Measurements from ENCODE around the gene PUSL1. TPM values are rescaled to one million over a fixed set of nuclear protein-coding genes. Genes with fewer than 3 reads are reported as not detected.

The PUSL1 gene
- total RNA-seq, 1 donor = 29.3 TPM

- H4K20me1 ChIP-seq (ENCODE audit: insufficient read depth, low read length) = peaks cover 25% of the 10 kb centered on the region
- no peak overlapping the region for H3K4me3 ChIP-seq (ENCODE audit: insufficient read depth, low read length)
- no peak overlapping the region for H3K4me2 ChIP-seq (ENCODE audit: insufficient read depth, low read length)
- no peak overlapping the region for H2AFZ ChIP-seq (ENCODE audit: low read length)
- H3K79me2 ChIP-seq (ENCODE audit: insufficient read depth, low read length) = no peaks in the 10 kb centered on the region
- no peak for TF ChIP-seq CTCF (IDR thresholded peaks at IDR 0.05; ENCODE audit: extremely low read depth, low read depth, low read length)
- H3K27me3 ChIP-seq (ENCODE audit: insufficient read depth, low read length) = no peaks in the 10 kb centered on the region
- no peak overlapping the region for H3K27ac ChIP-seq (ENCODE audit: low read depth, low read length)
- H3K9me3 ChIP-seq (ENCODE audit: low read depth, low read length) = no peaks in the 10 kb centered on the region
- peaks cover under 1% of the 10 kb centered on the region for H3K4me1 ChIP-seq (ENCODE audit: insufficient read depth, low read length)
- peaks cover 3% of the 10 kb centered on the region for H3K36me3 ChIP-seq (ENCODE audit: insufficient read depth, low read length)
- no peak for DNase-seq (ENCODE audit: insufficient read length, low spot score, missing footprints)
Observed at GRCh38 chr1:1296070-1297061, 12.0 kb upstream of the PUSL1 start.

- Histone ChIP-seq H3K27ac (ENCODE audit: low read depth, low read length) (no peak overlapping the region), H3K79me2 (ENCODE audit: insufficient read depth, low read length) (peaks cover 2% of the 10 kb centered on the region), H3K36me3 (ENCODE audit: insufficient read depth, low read length) (peaks cover 3% of the 10 kb centered on the region), H3K4me3 (ENCODE audit: insufficient read depth, low read length) (no peak overlapping the region), H3K27me3 (ENCODE audit: insufficient read depth, low read length) (no peaks in the 10 kb centered on the region), H3K9me3 (ENCODE audit: low read depth, low read length) (no peaks in the 10 kb centered on the region), H2AFZ (ENCODE audit: low read length) (no peak overlapping the region), H3K4me1 (ENCODE audit: insufficient read depth, low read length) (no peaks in the 10 kb centered on the region), H3K4me2 (ENCODE audit: insufficient read depth, low read length) (no peak overlapping the region), H4K20me1 (ENCODE audit: insufficient read depth, low read length) (peaks cover 29% of the 10 kb centered on the region)
- peak; percentile 79 for DNase-seq (ENCODE audit: insufficient read length, low spot score, missing footprints)
- no peak for TF ChIP-seq CTCF (IDR thresholded peaks at IDR 0.05; ENCODE audit: extremely low read depth, low read depth, low read length)
Observed at GRCh38 chr1:1297802-1298424, 10.5 kb upstream of the PUSL1 start.

DNA sequence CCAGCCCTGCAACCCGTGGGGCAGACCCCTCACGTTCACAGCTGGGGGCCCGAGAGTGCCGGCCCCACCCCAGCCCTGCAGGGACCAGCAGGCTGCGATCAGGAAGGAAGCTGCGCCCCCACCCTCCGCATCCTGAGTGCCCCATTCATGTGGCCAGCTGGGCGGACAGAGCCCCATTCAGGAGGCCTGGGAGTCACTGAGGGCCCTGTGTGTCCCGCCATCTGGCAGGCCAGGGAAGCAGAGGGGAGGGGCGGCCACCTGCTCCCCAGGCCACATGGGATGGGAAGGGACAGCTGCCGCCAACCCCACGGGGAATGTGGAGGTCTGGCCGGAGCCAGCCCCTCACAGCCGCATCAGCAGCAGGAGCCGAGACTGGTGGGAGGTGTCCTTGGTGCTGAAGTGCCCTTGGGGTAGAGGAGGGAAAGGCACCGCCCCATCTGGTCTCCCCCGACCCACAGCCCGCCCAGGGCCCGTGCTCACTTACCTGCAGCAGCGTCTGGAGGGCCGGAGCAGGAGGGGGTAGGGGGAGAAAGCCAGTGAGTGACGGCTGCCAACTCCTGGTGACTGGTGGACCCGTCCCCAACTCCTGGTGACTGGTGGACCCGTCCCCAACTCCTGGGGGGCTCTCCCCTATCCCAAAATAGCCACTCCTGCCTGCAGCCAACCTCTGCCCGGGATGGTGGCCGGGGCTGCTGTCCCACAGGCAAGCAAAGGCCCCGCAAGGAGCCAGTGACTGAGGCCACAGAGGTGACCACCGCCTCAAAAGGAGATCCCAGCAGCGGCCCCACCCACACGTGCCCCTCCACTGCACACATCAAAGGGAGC is 9.3 kb upstream of the PUSL1 start:
- DNase-seq (ENCODE audit: insufficient read length, low spot score, missing footprints) = peak; percentile 94
- peaks cover 3% of the 10 kb centered on the region for H3K36me3 ChIP-seq (ENCODE audit: insufficient read depth, low read length)
- no peak for TF ChIP-seq CTCF (IDR thresholded peaks at IDR 0.05; ENCODE audit: extremely low read depth, low read depth, low read length)
- H3K27ac ChIP-seq (ENCODE audit: low read depth, low read length) = no peak overlapping the region
- H3K9me3 ChIP-seq (ENCODE audit: low read depth, low read length) = no peaks in the 10 kb centered on the region
- peaks cover 33% of the 10 kb centered on the region for H4K20me1 ChIP-seq (ENCODE audit: insufficient read depth, low read length)
- no peak overlapping the region for H3K4me3 ChIP-seq (ENCODE audit: insufficient read depth, low read length)
- H3K79me2 ChIP-seq (ENCODE audit: insufficient read depth, low read length) = peaks cover 10% of the 10 kb centered on the region
- no peak overlapping the region for H3K4me2 ChIP-seq (ENCODE audit: insufficient read depth, low read length)
- H3K27me3 ChIP-seq (ENCODE audit: insufficient read depth, low read length) = no peaks in the 10 kb centered on the region
- H3K4me1 ChIP-seq (ENCODE audit: insufficient read depth, low read length) = no peaks in the 10 kb centered on the region
- no peak overlapping the region for H2AFZ ChIP-seq (ENCODE audit: low read length)
